Natural killer cell treated with Interleukin-12 subunit alpha and Interleukin-12 subunit beta and Interleukin-15 and Interleukin-18, amount 100 ng/mL, for 72 hours (primary cell): ENCODE data around the gene SPECC1. TPM values are rescaled to one million over a fixed set of nuclear protein-coding genes. Genes with fewer than 3 reads are reported as not detected.
"Not testable (repeated sequence)": the region's sequence is repeated elsewhere in the genome, so short reads cannot be mapped to it uniquely, and the experiment has no call there.

Experiments
- ATAC-seq, 2 donors: fragments of 150-1000 bp; cut with Tn5 transposase in 1 of 2; sonication (Bioruptor Pico), chemical (Tn5 transposase) in 1 of 2; 2 replicates each; pipeline ENCODE4 v1.10.0; 2021
- DNase-seq: peaks from one replicate; pipeline ENCODE4 v3.0.0; 2022; ENCODE audit warnings: low spot score
- H3K27ac Mint-ChIP-seq, 2 donors: 1 replicate in 1 of 2; 2 replicates in 1 of 2; pipeline ENCODE4 v1.8.0; 2022; ENCODE audit warnings: mixed read lengths in 2 of 2, mild to moderate bottlenecking in 1 of 2, moderate library complexity in 1 of 2
- H3K27me3 Mint-ChIP-seq, 2 donors: 1 replicate in 1 of 2; 2 replicates in 1 of 2; pipeline ENCODE4 v1.8.0; 2022; ENCODE audit warnings: mixed read lengths in 2 of 2
- H3K36me3 Mint-ChIP-seq: one replicate; pipeline ENCODE4 v1.8.0; 2022; ENCODE audit warnings: mixed read lengths
- H3K4me1 Mint-ChIP-seq, 2 donors: 1 replicate in 1 of 2; 2 replicates in 1 of 2; pipeline ENCODE4 v1.8.0; 2022; ENCODE audit warnings: low read depth in 2 of 2, mixed read lengths in 2 of 2, mild to moderate bottlenecking in 1 of 2
- H3K4me3 Mint-ChIP-seq: one replicate; pipeline ENCODE4 v1.8.0; 2022; ENCODE audit warnings: mixed read lengths
- H3K9me3 Mint-ChIP-seq: 2 replicates; pipeline ENCODE4 v1.8.0; 2022; ENCODE audit warnings: mixed read lengths
- total RNA-seq, 2 donors: library from RNA; stranded (reverse); gene quantifications; one replicate each; pipeline ENCODE4 v1.2.3, GENCODE V29; 2022

SPECC1 gene
- total RNA-seq, 2 donors from 2014 or later: 27.6 to 28.1 TPM

DNA sequence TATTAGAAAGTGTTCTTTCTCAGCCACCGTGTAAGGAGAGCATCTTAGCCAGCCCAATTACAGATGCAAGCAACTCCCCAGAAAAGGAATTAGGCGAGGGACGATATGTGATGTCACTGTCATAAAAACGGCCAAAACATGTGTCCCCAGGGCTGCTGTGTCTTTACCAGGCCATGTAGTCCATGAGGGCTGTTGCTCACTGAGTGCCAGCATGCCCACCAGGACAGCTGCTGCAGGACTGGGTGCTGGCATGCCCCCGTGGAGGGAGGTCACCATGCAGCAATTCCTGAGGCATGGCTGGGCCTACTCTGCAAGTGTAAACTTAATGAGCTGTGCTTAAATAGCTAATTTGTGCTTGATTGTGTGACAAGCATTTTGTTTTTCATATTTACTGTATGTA is 301.3 kb downstream of the SPECC1 start:
- Mint-ChIP-seq H3K27ac (no peak overlapping the region), H3K4me3 (no peak overlapping the region), H3K27me3 (no peaks in the 10 kb centered on the region), H3K36me3 (peaks cover 20% of the 10 kb centered on the region), H3K4me1 (no peaks in the 10 kb centered on the region), H3K9me3 (peaks cover 11% of the 10 kb centered on the region)
- ATAC-seq: no peak
- no peak for DNase-seq

DNA sequence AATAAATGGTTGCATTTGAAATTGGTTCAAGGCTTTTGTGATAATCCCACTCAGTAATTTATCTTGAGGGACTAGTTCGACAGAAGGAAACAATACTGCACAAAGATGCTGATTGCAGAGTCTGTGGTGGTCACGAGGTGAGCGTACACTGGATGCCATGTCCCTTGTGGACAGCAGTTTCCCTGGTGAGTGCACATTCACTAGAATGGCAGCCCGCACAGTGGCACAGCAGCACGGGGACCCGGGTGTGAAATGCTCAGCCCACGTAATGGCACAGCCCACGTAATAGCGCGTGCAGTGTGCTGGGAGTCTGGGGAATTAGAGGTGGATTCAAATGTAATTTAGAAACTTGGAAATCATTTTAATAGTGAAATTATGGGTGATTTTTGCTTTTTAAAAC is 304.1 kb downstream of the SPECC1 start:
- ATAC-seq: no peak
- no peaks in the 10 kb centered on the region for H3K27me3 Mint-ChIP-seq
- H3K4me3 Mint-ChIP-seq: no peak overlapping the region

DNA sequence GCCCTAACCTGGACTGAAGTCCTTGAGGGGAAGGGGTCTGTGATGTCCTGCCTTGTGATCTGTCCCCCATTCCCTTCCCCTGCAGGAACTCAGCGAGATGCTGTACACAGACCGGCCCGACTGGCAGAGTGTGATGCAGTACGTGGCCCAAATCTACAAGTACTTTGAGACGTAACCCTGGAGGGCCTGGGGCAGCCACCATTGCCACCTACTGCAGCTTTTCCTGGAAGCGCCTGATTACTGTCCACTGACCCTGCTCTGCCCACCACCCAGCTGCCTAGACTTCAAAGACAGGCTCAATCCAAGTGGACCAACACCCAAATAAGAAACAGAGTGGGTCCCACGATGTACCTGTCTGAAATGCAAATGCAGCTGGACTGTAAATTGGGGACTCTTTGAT is 304.7 kb downstream of the SPECC1 start:
- no peak overlapping the region for H3K27ac Mint-ChIP-seq
- H3K4me3 Mint-ChIP-seq: no peak overlapping the region
- no peaks in the 10 kb centered on the region for H3K4me1 Mint-ChIP-seq
- H3K9me3 Mint-ChIP-seq: no peaks in the 10 kb centered on the region
- DNase-seq (no peak), ATAC-seq (no peak)
- no peaks in the 10 kb centered on the region for H3K27me3 Mint-ChIP-seq
- H3K36me3 Mint-ChIP-seq: no peaks in the 10 kb centered on the region

More for the DNA sequence above, 304.1 kb downstream of the SPECC1 start:
- H3K4me1 Mint-ChIP-seq: no peaks in the 10 kb centered on the region
- no peaks in the 10 kb centered on the region for H3K36me3 Mint-ChIP-seq
- no peaks in the 10 kb centered on the region for H3K9me3 Mint-ChIP-seq
- no peak overlapping the region for H3K27ac Mint-ChIP-seq
- DNase-seq: no peak

DNA sequence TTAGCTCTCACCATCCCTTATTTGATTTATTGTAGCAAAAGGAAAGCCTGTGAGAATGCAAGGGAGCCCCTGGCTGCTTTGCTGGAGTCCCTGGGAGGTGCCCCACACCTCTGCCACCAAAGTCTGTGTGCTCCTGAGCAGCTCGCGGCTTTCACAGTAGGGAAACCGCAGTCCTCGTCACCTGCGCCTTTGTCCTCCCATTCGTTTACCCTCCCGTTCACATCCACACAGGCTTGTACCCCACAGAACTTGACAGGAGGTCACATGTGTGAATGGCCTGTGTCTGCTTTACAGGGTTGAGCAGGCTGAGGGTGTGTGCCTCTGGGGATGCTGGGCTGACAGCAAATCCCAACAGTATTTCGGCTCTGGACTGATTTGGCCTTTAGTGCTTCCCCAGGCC is 305.7 kb downstream of the SPECC1 start:
- Mint-ChIP-seq H3K4me1 (no peaks in the 10 kb centered on the region), H3K27me3 (no peaks in the 10 kb centered on the region), H3K4me3 (no peak overlapping the region), H3K9me3 (no peaks in the 10 kb centered on the region), H3K27ac (no peak overlapping the region), H3K36me3 (no peaks in the 10 kb centered on the region)
- no peak for ATAC-seq
- no peak for DNase-seq

DNA sequence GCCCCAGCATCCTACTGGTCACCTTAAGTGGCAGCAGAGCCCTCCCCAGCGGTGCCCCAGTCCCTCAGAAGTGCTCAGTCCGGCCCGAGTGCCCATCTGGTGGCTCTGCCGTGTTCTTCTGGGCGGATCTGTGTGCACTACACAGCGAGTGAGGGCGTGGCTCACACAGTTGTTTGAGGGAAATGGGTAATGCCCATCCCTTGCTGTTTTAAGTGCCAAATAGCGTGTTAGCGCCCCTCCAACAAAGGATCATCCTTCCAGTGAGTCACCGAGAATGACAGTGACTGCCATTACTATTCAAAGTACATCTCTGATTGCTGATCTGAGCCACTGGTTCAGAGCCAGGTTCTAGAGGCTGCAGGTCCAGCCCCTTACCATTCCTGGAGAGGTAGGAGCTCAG is 306.2 kb downstream of the SPECC1 start:
- Mint-ChIP-seq H3K4me1 (no peaks in the 10 kb centered on the region), H3K9me3 (no peaks in the 10 kb centered on the region), H3K36me3 (no peaks in the 10 kb centered on the region), H3K27me3 (no peaks in the 10 kb centered on the region), H3K4me3 (no peak overlapping the region), H3K27ac (no peak overlapping the region)
- ATAC-seq: no peak
- no peak for DNase-seq

DNA sequence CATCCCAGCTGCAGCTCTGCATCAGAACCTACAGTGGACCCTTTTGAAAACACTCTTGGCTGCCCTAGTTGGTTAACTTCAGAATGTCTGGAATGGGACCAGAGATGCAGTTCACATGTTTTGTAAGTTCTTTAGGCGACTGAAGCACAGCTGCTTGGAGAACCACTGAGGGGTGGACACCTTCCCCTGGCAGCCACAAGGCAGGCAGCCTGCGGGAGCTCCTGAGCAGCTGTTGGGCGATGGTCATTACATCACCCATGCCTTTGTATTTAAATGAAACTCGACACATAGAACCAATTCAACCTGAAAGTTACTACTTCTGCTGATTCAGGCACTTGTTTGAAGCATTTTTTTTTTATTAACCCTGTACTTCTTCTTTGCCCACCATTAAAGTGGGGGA is 306.7 kb downstream of the SPECC1 start:
- Mint-ChIP-seq H3K4me3 (no peak overlapping the region), H3K9me3 (no peaks in the 10 kb centered on the region), H3K27ac (no peak overlapping the region), H3K36me3 (no peaks in the 10 kb centered on the region), H3K4me1 (peaks cover 0 to under 1% of the 10 kb centered on the region in 2 donors), H3K27me3 (no peaks in the 10 kb centered on the region)
- DNase-seq (no peak), ATAC-seq (no peak)

DNA sequence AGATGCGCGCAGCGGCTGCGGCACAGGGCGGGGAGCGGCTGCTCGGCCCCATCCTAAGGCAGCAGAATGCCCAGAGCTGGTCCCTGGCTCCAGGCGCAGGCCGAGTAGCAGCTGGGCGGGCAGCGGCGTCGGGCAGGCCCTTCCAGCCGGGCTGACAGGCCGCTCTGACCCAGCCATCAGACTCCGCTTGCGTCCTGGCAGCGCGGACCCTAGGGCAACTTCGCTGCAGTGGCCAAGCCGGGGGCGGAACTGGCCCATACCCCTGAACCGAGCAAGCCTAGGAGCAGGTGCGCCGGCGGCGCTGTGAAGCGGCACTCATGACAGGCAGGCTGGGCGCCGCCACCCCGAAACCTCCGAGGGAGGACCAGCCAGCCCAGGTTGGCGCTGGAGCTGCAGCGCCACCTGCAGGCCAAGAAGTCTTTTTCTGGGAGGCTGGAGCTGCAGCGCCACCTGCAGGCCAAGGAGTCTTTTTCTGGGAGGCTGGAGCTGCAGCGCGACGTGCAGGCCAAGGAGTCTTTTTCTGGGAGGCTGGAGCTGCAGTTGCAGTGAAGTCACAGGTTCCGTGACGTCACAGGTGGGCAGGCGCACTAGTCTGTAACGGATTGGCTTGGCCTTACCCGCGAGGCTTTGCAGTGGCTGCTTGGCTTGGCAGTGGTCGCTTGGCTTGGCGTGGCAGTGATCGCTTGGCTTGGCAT is 311.5 kb downstream of the SPECC1 start:
- not testable (repeated sequence) for H3K27ac Mint-ChIP-seq, H3K36me3 Mint-ChIP-seq, H3K4me1 Mint-ChIP-seq, H3K9me3 Mint-ChIP-seq, H3K27me3 Mint-ChIP-seq
- peak overlapping the region; percentile 48 for H3K4me3 Mint-ChIP-seq
- peak; percentile 91 for ATAC-seq
- peak; percentile 81 for DNase-seq

DNA sequence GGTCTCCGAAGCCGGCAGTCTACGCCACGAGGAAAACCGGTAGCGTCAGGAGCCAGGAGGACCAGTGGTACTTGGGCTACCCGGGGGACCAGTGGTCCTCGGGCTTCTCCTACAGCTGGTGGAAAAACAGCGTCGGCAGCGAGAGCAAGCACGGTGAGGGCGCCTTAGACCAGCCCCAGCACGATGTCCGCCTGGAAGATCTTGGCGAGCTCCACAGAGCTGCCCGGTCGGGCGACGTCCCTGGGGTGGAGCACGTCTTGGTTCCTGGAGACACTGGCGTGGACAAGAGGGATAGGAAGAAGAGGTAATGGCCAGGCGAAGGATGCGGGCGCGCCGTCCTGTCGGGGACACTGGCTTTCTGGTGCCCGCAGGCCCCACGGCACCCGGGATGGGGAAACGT is 312.2 kb downstream of the SPECC1 start:
- H3K27ac Mint-ChIP-seq, H3K36me3 Mint-ChIP-seq, ATAC-seq: not testable (repeated sequence)

DNA sequence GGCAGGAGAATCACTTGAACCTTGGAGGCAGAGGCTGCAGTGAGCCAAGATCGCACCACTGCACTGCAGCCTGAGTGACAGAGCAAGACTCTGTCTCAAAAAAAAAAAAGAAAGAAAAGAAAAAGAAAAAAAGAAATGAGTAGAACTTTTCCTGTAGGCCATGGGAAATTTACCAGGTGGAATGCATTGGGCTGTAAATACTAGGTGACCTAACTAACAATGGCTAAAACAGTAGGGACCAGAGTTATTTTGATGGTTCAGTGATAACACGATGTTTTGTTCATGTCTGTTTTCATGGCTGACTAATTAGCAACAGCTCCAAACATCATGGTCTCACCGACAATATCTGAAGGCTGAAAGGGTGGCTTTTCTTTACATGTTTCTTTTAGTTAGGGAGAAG is 318.6 kb downstream of the SPECC1 start:
- H3K9me3 Mint-ChIP-seq, DNase-seq, H3K27me3 Mint-ChIP-seq, H3K36me3 Mint-ChIP-seq, H3K4me1 Mint-ChIP-seq, H3K27ac Mint-ChIP-seq, ATAC-seq, H3K4me3 Mint-ChIP-seq: not testable (repeated sequence)

More for the DNA sequence above, 312.2 kb downstream of the SPECC1 start:
- H3K4me1 Mint-ChIP-seq, H3K9me3 Mint-ChIP-seq, H3K27me3 Mint-ChIP-seq, H3K4me3 Mint-ChIP-seq, DNase-seq: not testable (repeated sequence)

DNA sequence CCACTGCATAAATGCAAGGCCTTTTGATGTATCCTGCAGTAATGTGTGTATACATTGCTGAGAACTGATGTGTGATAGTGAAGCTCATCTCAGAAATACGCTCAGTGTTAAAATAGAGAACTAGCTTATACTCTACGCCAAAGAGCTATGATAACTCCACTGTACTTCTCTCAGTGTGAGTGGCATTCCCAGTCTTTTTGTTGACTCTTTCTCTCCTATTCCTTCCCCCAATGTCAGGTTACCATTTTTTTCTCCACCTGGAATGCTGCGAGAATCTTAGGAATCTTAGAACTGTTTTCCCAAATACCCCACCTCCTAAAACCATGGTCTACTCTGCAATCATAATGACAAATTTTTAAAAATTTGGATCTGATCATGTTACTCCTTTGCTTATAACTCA is 342.2 kb downstream of the SPECC1 start:
- DNase-seq, ATAC-seq: not testable (repeated sequence)

DNA sequence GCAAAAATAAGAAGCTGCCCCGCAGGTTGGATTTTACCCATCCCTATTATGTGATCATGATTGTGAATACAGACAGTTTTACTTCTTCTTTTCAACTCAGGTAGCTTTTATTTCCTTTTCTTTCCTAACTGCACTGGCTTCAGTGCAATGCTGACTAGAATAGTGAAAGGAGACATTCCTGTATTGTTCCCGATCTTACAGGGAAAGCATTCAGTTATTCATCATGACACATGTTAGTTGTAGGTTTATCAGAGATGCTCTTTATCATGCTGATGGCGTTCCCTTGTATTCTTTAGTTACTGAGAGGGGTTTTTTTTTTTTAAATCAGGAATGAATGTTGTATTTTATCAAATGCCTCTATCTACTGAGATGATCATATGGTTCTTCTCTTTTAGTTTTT is 343.4 kb downstream of the SPECC1 start:
- H3K4me1 Mint-ChIP-seq, H3K27me3 Mint-ChIP-seq, H3K4me3 Mint-ChIP-seq, H3K27ac Mint-ChIP-seq, ATAC-seq, DNase-seq, H3K36me3 Mint-ChIP-seq, H3K9me3 Mint-ChIP-seq: not testable (repeated sequence)

More for the DNA sequence above, 342.2 kb downstream of the SPECC1 start:
- H3K4me1 Mint-ChIP-seq, H3K27ac Mint-ChIP-seq, H3K9me3 Mint-ChIP-seq, H3K4me3 Mint-ChIP-seq, H3K36me3 Mint-ChIP-seq, H3K27me3 Mint-ChIP-seq: not testable (repeated sequence)

DNA sequence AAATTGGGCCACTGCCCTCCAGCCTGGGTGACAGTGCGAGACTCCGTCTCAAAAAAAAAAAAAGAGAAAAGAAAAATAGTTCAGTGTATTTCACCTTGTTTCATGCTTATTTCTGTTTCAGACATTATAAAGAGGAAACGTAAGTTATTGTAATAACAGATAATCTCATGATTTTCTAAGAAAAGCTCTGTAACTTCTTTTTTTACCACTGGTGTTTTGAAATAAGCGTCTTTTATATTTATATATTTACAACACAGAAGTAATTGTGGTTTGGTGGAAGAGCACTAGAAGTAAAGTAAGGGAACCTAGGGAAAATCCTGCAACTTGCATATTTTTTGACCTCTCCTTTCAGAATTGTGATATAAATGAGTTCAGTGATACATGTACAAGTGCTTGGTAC is 354.7 kb downstream of the SPECC1 start:
- H3K4me1 Mint-ChIP-seq, H3K9me3 Mint-ChIP-seq, H3K27ac Mint-ChIP-seq, H3K4me3 Mint-ChIP-seq, H3K27me3 Mint-ChIP-seq, H3K36me3 Mint-ChIP-seq, DNase-seq, ATAC-seq: not testable (repeated sequence)
